Stimulated activated CD4-positive, alpha-beta T cell treated with anti-CD3 and anti-CD28 coated beads, Interleukin-4, amount 100 ng/mL, for 4 hours (primary cell): ENCODE results near the gene SIK3.

ENCODE experiments used
- DNase-seq, 2 experiments: peaks; one replicate each; pipeline ENCODE4 v3.0.0-alpha.2; 2020

Gene SIK3

DNA sequence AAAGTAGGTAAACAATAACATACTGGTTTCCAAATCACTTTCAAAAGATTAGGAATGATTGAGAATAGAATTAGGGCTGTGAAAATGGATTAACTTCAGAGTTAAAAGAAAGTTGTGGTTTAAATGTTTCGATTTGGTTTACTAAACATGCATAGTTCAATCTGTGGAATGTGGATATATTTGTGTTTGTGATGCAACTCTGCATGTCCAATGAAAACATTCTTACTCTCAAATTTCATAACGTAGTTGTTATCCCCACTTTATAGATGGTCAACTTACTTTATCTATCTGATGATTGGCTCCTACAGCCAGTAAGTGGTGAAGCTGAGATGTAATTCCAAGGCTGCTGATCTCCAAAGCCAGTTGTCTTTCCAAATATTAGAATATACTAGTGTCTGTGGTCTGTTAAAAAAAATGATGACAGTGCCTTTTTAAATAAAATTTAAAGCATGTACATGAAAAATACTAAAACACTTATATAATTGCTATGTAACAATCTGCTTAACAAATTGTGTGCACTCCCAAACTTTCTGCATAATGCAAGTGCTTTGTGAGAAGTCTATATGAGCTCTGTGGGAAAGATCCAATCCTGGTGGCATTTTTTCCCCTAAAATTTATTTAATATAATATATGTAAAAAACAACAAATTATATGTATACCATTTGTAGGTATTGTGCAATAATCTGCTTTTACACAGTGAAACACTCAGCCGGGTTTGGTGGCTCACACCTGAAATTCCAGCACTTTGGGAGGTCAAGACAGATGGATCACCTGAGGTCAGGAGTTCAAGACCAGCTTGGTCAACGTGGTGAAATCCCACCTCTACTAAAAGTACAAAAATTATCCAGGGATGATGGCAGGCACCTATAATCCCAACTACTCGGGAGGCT, 9.7 kb upstream of the SIK3 start:
- DNase-seq, result no peak

DNA sequence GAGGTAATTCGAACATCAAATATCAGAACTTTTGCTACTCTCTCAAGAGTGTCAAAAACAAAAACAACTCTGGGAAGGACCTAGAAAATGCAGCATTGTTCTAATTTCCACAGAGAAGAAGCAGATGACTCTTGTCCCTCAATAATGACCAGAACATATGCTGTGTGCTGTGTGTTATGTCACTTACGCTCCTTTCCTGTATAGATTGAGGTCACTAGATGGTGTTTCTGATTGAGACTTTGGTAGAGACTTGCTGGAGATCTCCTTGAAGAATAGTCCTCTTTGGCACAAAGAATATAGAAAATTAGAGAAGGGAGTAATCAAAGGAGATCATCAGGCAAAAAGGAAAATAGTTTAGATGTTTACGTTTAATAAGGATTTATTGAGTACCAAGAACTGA, 2.3 kb upstream of the SIK3 start:
- DNase-seq, result no peak

DNA sequence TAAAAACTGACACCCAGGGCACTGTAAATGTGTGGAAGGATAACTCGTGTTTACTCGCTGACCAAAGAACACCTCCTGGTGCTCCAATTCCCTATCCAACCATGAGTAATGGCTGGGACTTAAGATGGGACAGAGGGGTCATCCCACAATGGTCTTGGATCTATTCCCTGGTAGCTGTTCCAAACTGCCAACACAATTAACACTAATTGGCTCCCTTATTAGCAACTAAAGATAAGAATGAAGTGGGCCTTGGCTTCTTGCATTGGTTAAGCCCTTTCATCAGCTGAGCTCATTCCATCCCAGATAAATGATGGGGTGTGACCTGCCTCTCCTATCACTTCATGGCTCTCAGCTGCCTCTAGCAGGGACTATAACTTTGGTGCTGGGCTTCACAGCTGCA, 1.5 kb upstream of the SIK3 start:
- DNase-seq, result no peak

DNA sequence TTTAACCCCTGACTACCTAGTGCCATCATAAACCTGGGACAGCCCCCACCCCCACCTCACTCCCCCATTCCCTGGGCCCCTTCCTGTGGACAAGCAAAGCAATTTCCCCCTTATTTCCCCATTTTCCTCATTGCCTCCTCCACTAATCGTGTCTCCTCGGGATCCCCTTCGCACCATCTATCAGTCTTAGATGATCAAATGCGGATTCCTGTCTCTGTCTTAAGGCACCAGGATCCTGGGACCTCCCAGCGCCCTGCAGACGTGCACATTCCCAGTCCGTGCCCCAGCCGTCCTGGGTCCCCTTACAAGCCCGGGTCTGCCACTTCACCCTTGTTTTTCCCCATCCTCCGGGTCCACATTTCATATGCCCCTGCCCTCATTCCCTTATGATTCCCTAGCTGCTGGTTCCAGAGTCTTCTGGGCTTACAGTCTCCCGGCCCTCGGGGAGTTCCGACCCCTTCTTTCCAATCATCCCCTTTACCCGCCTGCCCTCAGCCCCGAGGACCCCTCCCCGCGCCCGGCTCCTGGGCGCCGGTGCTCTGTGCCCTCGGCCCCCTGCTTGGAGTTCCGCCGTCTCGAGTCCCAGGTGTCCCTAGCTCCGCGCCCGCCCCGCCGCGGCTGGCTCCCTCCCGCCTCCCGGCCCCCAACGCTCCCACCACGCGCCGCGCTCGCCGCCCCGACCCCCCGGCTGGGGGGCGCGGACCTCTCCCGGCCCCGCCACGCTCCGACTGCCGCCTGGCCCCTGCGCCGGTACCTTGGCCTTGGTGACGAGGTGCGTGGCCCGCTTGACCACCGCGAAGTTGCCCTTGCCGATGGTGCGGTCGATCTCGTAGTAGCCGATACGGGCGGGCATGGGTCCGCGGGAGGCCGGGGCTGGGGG, 599 bp downstream of the SIK3 start:
- peak; percentile 16 to 43 for DNase-seq

DNA sequence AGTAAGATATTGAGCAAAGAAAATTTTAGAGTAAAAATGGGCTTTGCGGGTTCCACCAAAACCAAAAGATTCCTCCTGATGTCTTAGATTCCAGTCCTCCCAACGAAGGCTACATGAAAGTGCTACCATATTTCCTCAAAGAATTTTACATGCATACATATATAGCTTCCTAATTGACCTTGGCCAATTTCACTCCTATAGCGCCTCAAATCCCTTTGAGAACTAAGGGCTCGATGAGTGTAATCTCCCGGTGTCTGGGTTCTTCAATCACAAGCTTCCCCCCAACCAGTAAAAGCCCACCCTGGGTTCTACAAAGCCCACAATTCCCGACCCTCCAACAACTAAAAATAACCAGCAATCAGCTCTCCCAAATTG, 1.2 kb downstream of the SIK3 start:
- no peak for DNase-seq

DNA sequence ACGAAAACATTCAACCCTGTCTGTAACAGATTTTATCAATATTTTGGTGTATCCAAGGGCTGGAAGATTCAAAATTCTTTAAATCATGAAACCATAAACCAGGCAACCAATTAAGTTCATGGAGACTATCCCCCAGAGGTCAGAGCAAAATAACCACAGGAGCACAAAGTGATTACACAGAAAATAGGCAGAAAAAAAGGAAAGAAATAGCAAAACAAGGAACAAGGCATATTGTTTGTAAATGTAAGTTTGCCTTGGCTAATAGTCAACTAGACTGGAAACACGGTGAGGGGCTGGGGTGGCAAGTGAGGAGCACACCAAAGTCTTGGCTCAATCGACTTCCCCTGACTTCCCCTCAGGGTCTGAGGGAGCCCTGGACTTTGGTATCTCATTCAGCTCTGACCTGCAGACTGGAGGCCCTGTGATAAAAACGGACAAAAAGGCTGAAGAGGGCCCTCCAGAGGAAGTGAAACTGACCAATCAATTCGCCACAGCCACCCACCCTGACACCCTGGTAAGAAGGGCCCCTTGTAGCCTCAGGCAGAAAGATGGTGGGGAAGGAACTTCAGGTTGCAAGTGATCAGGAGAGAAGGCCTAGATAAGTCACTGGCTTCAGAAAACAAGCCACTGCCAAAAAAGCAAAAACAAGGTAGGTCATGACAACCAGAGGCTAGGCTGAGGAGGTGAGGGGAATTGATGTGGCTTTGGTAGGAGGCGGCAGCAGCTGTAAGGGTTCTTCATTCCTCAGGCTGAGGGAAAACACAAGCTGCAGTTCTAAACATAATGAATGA, 1.8 kb downstream of the SIK3 start:
- peak in 1 of 2 experiments; percentile 40 for DNase-seq

DNA sequence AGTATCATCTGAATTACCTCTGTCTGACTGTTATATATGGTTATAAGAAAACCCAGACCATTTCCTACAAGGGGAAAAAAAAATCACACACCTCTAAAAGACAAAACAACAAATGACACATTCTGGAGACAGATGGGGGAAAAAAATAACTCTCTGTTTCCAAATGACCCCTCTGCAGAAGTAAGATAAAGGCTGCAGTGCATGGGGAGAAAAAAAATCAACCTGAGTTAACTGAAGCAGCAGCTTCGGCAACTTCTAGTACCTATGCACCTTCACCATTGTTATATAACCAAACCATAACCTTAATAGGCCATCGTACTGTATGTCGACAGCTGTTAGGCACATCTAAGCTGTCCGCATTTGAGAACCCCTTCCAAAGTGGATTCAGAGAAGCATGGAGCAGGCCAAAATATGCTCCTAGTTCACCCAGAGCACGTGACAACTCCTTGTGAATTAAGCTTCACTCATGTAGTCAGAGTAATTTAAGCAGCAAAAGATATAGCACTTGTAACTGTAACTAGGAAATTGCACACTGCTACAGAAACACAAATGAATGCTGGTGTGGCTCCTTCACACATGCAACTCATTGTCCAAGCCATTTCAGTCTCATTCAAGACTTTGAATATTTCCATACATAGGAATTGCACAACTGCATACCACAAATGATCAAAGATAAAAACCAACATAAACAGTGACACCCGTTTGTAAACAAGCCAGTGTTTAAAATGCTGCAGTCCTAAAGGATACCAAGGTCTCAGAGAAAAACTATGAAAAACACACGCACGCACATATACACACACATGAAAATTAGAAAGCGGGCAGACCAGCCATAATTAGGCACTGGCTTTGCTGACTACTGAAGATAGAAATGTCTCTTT, 2.7 kb downstream of the SIK3 start:
- DNase-seq, result no peak

DNA sequence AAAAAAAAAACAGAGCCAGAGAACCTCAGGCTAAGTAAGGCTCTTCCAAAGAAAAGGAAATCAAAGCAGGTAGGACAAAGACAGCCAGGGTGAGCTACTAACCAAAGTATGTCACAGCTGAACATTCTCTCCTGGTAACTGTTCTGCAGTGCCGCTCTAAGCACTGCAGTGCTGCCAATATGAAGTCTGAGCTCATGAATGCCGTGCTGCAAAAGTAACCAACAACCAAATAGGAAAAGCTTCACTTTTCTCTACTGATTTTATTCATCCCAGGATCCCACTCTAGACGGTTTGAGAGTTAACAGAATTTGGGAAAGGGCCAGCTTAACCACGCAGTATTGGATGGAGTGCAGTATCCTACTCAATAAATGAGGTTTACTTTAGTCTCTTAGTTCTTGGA, 3.5 kb downstream of the SIK3 start:
- DNase-seq, result no peak

DNA sequence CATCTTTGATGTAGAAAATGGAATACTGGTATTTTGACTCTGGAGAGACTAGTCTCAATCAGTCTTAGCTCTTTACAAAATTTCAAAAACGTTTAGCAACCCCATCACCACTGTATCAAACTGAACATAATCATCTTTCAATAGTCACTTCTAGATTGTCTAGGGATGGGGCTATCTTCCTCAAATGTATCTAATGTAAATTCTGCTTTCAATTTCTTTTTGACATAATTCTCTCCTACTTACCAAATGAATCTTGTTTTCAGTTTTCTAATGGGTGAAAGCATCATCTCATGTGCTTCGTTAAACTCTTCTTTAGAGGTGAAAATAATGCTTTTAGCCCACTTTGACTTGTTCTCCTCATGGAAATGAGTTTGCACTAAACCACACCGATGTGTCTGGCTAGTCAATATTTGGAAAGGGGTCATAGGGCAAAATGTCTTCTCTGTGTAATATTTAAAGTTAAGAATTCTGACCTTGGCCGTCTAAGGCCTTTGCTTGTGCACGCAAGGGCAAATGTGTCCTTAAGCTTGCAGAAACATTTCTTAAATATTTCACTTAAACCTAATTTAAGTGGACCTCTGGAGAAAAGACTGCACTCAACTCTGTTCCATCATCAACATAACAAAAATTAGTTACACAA, 5.2 kb downstream of the SIK3 start:
- no peak for DNase-seq

DNA sequence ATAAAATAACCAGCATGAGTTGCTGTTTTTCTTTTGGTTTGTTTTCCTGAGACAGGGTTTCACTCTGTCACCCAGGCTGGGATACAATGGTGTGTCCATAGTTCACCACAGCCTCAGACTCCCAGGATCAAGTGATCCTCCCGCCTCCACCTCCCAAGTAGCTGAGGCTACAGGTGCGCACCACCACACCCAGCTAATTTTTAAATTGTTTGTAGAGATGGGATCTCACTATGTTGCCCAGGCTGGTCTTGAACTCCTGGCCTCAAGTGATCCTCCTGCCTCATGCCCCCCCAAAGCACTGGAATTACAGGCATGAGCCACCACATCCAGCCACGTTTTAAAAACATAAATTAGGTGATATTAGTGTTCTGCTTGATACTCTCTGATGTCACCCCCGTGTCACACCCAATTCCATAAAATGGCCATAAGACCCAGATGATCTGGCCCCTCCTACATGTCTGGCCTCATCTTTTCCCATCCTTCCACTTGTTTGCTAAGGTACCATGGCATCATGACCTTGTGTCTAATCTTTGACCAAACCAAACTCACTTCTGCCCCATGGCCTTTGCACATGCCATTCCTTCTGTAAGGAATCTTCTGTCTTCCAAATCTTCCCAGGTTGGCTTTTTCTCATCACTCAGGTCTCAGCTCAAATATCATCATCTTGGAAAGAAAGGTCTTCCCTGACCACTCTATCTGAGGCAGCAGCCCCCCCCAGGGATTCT, 6.3 kb downstream of the SIK3 start:
- no peak for DNase-seq

DNA sequence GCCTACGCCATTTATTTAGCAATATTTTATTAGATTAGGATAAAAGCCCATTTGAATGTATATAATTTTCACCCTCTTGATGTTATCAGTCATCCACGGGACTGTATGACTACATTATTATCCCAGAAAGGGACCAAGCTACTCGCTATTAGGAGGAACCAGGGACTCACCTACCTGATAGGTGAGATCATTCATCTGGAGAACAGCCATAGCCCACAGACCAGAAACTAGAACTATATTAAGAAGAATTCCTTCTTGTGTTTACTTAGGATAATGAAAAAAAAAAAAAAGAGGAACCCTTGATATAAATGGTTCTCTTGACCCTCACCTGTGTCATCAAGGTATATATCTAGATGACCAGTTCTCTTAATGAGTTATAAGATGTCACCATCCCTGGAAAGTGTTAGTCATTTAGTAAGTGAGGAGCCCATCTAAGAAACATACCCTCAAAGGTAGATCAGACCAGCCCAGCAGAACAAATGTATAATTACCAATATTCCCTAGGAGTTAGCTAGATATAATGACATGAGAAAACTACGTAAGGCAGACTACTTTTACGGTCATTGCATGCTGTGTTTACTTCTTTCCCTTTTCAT, 8.0 kb downstream of the SIK3 start:
- no peak for DNase-seq

DNA sequence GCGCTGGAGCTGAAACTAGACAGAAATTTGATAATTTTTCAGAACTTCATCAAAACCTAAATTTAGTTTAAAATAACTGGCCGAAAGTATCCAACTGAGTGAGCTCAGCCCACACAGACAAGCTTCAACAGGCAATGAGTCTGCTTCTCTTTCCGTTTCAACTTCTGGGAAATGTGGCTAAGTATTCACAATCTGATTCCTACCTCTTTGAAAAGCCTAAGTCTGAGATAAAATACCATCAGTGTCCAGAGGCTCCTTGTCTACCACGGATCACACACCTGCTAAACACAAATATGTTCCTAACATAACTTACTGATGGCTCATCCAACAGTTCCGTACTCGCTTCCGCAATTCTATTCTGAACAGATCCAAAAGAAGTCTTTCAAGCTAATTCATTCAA, 8.5 kb downstream of the SIK3 start:
- no peak for DNase-seq

DNA sequence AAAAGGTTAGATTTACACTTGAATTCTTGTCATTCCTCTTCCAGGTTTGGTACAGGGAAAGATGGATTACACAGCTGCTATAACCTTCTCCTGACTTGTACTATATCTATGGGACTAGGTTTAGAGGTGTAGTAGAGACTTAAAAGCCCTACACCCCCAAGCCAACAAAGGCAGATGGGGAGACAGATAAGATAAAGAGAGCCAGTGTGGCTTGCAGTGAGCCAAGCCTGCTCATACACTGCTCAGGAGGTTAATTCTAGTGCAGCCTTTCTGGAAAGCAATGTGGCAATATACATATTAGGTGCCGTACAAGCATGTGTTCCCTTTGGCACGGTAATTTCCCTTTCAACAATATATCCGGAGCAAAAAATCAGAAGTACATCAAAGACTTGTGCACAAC, 10.8 kb downstream of the SIK3 start:
- no peak for DNase-seq

DNA sequence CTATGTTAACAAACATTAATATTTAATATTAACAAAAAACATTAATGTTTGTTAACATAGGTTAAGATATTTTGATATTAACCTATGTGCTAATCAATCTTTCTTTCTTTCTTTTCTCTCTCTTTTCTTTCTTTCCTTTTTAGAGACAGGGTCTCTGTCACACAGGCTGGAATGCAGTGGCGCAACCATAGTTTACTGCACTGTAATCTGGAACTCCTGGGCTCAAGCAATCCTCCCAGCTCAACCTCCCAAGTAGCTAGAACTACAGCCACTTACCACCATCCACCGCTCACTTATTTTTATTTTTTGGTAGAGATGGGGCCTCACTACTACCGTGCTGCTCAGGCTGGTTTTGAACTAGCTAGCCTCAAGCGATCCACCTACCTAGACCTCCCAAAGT, 13.2 kb downstream of the SIK3 start:
- no peak for DNase-seq

DNA sequence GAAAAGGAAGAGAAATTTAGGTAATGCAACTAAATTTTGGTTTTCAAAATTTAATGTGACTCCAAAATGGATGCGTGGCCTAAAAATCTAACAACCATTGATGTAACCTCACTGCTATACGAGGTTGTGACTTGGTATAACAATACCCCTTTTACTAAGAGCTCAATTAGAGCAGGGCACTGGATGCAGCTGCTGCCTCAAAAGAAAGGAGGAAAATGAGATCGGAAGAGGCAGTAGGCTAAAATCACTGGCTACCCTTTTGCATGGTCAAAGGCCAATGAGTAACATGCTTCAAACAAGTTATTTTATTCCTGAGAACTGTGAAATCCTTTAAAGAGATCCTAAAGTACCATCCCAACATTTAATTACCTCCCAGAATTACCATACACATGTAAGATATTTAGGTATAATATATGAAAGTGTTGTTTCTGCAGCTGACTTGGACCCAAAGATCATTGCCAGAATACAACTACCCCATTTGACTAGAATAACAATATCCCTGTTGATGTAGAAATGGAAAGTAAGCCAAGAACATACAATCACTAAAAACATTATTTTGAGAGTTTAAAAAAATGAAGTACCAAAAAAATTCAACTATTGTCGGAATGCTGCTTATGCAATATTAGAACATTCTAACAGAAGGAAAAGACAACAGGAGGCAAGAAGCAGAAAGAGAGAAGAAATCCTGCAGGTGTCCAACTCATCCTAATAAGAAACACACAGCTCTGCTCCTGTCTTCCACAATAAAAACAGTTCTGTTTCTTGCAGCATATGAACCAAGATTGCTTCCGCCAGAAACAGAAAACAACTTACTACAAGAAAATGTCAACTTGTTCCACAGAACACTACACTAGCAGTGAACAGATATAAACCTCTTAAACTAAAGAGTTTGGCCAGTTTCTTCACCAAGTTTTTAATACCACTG, 15.0 kb downstream of the SIK3 start:
- no peak for DNase-seq

DNA sequence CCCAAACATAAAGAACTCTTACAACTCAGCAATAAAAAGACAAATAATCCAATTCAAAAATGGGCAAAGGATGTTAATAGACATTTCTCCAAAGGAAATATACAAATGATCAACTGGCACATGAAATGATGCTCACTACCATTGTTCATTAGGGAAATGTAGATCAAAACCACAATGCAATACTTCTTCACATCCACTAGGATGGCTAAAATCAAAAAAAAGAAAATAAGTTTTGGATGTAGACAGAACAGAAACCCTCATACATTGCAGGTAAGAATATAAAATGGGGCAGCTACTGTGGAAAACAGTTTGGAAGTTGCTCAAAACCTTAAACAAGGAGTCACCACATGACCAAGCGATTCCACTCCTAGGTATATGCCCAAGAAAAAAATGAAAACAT, 16.3 kb downstream of the SIK3 start:
- no peak for DNase-seq

DNA sequence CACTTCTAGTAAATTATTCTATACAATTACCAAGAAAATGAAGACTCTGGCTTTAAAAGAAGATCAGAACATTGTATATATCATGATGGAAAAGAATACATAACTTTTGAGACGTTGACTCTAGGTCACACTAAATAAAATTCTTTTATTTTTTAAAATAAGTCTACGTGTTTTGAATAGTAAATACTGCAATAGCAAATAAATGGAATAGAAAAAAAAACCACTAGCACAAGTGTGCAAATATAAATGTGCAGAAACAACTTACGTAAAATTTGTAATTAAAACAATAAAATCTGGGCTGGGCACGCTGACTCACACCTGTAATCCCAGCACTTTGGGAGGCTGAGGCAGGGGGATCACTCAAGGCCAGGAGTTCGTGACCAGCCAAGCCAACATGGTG, 17.9 kb downstream of the SIK3 start:
- no peak for DNase-seq

DNA sequence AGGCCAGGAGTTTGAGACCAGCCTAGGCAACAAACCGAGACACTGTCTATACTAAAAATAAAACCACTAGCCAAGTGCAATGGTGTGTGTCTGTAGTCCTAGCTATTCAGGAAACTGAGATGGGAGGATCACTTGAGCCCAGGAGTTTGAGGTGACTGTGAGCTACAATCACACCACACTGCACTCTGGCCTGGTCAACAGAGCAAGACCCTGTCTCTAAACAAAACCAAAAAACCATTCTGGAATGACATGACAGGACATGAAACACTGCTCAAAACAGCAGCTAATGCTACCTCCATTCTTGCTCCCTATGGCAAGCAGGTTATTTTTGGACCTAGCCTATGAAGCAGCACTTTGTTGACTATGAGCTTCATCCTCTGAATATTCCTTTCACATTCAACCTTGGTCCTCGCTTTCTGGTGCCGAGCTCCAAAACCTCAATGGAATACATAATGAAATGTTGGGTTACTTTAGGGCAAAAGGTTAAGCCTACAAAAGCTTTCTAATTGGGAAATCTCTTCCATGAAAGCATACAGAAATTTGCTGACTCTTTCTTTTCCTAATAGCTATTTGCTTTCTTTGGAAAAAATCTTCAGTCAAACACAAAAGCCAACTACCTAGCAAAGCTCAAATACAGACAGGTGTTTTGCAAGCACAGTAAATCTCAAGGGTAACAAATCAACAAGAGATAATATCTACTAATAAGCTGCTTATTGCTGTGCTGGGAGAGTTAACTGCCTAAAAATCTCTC, 21.1 kb downstream of the SIK3 start:
- DNase-seq, result no peak

DNA sequence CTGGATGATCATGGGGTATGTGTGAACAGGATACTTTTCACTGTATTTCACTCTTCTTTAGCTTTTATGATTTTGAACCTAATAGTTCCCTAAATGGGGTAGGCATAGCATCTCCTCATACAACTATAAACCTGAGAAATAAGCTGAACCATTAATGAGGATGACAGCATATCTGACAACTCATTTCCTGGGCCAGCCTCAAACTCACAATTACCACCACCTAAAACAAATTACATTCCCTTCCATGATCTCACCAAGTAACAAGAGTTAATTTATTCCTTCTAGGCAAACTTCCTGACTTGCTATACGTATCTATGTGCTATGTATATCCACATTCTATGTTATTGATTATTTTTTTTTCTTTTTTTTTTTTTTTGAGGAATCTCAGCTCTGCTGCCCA, 23.0 kb downstream of the SIK3 start:
- no peak for DNase-seq
